ENCODE results near the gene MBP. TPM values are rescaled to one million over a fixed set of nuclear protein-coding genes. Genes with fewer than 3 reads are reported as not detected.
"Not testable (repeated sequence)": the region's sequence is repeated elsewhere in the genome, so short reads cannot be mapped to it uniquely, and the experiment has no call there.

MBP gene
- total and polyA plus RNA-seq, 2 of the 13 experiments (the other 11 are each of a cell fraction or from before 2014, with no cell fraction given), result 5.0 to 8.5 TPM

- no peak for TF ChIP-seq ZBTB49 (CRISPR knock-in tag; IDR thresholded peaks at IDR 0.05; ENCODE audit: borderline replicate concordance)
- no peak for TF ChIP-seq ZNF841 (CRISPR knock-in tag; IDR thresholded peaks at IDR 0.05; ENCODE audit: borderline replicate concordance)
- TF ChIP-seq JARID2 (CRISPR knock-in tag; IDR thresholded peaks at IDR 0.05; ENCODE audit: insufficient replicate concordance), result no peak
- no peak for TF ChIP-seq ZNF569 (CRISPR knock-in tag; IDR thresholded peaks at IDR 0.05; ENCODE audit: borderline replicate concordance)
- TF ChIP-seq BCLAF1 (IDR thresholded peaks at IDR 0.05), result no peak
- TF ChIP-seq ZSCAN31 (CRISPR knock-in tag; IDR thresholded peaks at IDR 0.05; ENCODE audit: low read depth), result no peak
These were observed 141.4 kb downstream of the MBP start (continued) for GRCh38 chr18:76991021-76991688.

- H3K27me3 ChIP-seq (ENCODE audit: control insufficient read depth in 1 of 2, insufficient read depth in 2 of 2, low read length in 2 of 2); H3K9ac ChIP-seq (ENCODE audit: insufficient read depth, low read depth, low read length); POLR2A ChIA-PET; DNase-seq (ENCODE audit: low spot score); BruUV-seq (replicated peaks); CTCF ChIA-PET (ENCODE audit: low intra/inter-chr PET ratio, low total read pairs); H3K36me3 ChIP-seq (replicated peaks in 1 of 2; ENCODE audit: control insufficient read depth in 1 of 2, insufficient read depth in 2 of 2, low read length in 2 of 2); H3K4me3 ChIP-seq (replicated peaks in 1 of 3; ENCODE audit: insufficient read depth in 1 of 3, low read depth in 2 of 3, low read length in 3 of 3); H3K4me2 ChIP-seq (ENCODE audit: low read depth, low read length); FAIRE-seq; H3K79me2 ChIP-seq (ENCODE audit: insufficient read depth, low read length); intact Hi-C loops (cut with micrococcal nuclease; ENCODE audit: unreplicated experiment); H3K9me3 ChIP-seq (ENCODE audit: low read length); H4K20me1 ChIP-seq (ENCODE audit: insufficient read depth, low read length); H3K27ac ChIP-seq (ENCODE audit: extremely low read length, insufficient read depth, low read length); H2AFZ ChIP-seq (ENCODE audit: low read length); ATAC-seq: not testable (repeated sequence)
- peaks cover 32% of the 10 kb centered on the region for H3K4me1 ChIP-seq (ENCODE audit: insufficient read depth, low read length)
- WGBS (ENCODE audit: low lambda C conversion rate), result 74% methylated on average over 8 of the region's 8 CpGs
- in situ Hi-C loops (cut with HindIII; ENCODE audit: extremely low pct_ligation_motif_present, low pct_unique_long_range_greater_than_20kb), result loop anchor here (10.0 kb wide), 2 partner anchors 214 to 664 kb away; no protein-coding TSS in a partner anchor
These were observed 142.1 kb downstream of the MBP start for GRCh38 chr18:76990343-76991020.

Data from HepG2 (cell line).